ENCODE results near the gene PTGES3.

GRCh38 chr12:56720731-56721151, 32.7 kb upstream of the PTGES3 start:
- TF ChIP-seq CTCF (IDR thresholded peaks at IDR 0.05; ENCODE audit: poor library complexity) (no peak), EZH2 (IDR thresholded peaks at IDR 0.05; ENCODE audit: borderline replicate concordance) (no peak), EZH2phosphoT487 (IDR thresholded peaks at IDR 0.05; ENCODE audit: low read depth, severe bottlenecking, unreplicated experiment) (no peak)
